ENCODE data around the gene ASIC3.
"Not testable (repeated sequence)": the region's sequence is repeated elsewhere in the genome, so short reads cannot be mapped to it uniquely, and the experiment has no call there.

ASIC3 gene

GRCh38 chr7:151047976-151048815 is at the start of gene ASIC3:
TSS of gene ASIC3 (plus strand) at chr7:151048531. CDS start at chr7:151048886, 355 bp downstream.
- DNase-seq (ENCODE audit: low read depth): no peak

DNA sequence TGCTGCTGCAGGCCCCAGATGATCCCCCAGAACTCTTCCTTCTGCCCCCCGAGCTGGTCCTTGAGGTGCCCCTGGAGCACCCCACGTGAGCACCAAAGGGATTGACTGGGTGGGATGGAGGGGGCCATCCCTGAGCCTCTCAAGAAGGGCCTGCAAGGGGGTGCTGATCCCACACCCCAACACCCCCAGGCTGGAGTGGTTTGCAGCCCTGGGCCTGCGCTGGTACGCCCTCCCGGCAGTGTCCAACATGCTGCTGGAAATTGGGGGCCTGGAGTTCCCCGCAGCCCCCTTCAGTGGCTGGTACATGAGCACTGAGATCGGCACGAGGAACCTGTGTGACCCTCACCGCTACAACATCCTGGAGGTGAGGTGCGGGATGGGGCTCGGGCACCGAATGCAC is 49.3 kb upstream of the ASIC3 start:
- DNase-seq (ENCODE audit: low read depth): no peak

GRCh38 chr7:150999497-151000230 is 48.7 kb upstream of the ASIC3 start:
- no peak for DNase-seq (ENCODE audit: low read depth)

- DNase-seq (ENCODE audit: low read depth): no peak
Observed at GRCh38 chr7:151000897-151001495, 47.3 kb upstream of the ASIC3 start.

DNA sequence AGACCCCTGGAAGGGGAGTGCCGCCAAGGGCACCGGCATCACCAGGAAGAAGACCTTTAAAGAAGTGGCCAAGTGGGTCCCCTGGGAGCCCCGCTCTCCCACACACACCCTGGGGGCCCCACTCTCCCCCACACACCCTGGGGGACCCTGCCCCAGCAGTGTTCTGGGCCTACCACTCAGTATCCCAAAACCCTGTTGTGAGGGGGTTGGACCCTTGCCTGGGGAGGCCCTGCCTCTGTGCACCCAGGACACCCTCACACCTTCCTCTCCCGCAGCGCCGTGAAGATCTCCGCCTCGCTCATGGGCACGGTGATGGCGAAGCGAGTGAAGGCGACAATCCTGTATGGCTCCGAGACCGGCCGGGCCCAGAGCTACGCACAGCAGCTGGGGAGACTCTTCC is 46.8 kb upstream of the ASIC3 start:
- no peak for DNase-seq (ENCODE audit: low read depth)

GRCh38 chr7:151003572-151003971 is 44.8 kb upstream of the ASIC3 start:
- DNase-seq (ENCODE audit: low read depth): no peak

DNA sequence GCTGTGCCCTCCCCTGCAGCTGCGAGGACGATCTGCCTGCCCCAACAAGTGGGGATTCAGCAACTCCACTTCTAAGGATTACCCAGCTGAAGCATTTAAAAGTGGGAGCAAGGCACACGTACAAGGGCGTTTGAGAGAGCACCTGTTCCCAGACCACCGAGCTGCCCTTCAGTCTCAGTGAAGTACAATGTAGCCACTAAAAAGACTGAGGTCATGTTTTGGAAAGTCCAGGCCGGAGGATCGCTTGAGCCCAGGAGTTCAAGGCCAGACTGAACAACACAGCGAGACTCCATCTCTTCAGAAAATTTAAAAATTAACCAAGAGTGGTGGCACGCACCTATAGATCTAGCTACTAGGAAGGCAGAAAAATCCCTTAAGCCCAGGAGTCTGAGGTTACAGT is 42.8 kb upstream of the ASIC3 start:
- no peak for DNase-seq (ENCODE audit: low read depth)

DNA sequence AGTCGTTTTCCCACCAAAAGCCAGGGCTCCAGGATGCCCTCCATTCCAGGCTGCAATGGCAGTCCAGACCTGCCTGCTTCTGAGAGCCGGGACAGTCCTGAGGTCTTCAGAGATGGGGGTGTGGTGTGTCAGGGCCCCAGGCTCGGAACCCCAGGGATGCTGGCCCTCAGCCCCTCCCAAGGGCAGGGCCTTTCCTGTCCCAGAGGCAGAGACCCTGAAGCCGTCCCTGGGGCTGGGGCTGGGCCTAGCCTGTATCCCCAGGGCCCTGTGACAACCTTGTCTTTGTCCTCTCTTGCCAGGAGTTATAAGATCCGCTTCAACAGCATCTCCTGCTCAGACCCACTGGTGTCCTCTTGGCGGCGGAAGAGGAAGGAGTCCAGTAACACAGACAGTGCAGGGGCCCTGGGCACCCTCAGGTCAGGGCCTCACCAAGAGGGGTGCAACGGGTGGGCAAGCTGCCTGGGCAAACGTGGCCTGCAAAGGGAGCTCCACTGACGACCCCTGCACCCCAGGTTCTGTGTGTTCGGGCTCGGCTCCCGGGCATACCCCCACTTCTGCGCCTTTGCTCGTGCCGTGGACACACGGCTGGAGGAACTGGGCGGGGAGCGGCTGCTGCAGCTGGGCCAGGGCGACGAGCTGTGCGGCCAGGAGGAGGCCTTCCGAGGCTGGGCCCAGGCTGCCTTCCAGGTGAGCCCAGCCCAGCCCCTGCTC is 41.6 kb upstream of the ASIC3 start:
- no peak for DNase-seq (ENCODE audit: low read depth)

DNA sequence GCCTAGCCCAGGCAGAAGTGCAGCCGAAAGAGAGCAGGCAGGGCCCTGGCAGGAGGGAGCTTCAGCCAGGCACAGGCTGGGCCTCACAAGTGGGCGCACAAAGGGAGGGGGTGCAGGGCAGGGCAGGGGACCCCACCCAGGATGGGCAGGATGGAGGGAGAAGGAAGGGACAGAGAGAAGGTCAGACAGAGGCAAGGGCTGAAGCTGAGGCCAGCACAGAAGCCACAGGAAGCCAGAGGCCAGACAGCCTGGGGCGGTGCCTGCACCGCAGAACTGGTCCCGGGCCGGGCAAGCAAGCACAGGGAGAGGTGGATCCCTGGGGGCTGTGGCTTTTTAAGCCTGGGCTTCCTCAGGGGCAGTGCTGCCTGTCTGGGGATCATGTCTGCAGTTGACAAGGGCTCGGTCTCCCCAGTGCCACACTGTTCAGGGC is 40.8 kb upstream of the ASIC3 start:
- no peak for DNase-seq (ENCODE audit: low read depth)

DNA sequence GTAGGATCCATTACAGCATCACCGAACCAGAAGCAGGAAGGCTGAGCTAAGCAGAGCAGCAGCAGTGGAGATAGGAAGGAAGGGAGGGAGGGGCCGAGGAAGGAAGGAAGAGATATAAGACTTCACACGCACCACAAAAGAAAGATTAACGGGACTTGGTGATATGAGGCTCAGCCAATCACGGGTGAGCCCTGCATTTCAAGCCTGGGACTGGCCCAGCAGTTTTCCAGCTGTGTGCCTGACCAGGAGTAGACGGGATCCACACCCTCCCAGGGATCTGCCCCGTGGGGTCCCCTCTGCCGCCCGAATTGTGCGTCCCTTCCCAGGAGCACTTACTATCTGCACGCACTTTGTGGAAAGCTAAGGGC is 40.2 kb upstream of the ASIC3 start:
- no peak for DNase-seq (ENCODE audit: low read depth)

DNA sequence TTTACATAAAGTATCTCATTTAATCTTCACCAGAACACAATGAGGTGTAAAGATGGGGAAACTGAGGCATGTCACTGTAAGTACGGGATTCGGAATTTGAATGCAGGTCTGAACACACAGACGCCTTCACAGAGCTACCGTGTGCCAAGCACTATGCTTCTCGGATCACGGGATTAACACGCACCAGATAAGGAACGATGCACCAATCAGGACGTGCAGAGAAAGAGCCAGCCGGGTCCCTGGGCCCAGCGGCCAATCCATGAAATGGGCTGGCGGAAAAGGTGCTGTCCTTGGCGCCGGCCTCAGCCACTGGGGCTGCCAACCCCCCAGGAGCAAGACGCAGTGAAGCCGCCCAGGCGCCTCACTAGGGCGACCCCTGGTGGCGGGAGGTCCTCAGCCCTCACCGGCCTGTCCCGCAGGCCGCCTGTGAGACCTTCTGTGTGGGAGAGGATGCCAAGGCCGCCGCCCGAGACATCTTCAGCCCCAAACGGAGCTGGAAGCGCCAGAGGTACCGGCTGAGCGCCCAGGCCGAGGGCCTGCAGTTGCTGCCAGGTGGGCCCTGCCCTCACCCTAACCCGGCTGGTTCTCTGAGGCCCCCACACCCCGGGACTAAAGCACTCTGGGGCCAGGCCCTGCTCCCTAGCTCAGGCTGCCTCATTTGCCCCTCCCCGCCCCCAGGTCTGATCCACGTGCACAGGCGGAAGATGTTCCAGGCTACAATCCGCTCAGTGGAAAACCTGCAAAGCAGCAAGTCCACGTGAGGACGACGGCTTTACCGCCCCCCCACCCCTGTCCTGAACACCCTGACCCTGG is 39.6 kb upstream of the ASIC3 start:
- peak; percentile 86 for DNase-seq (ENCODE audit: low read depth)

GRCh38 chr7:151009327-151010036 is 38.8 kb upstream of the ASIC3 start:
- DNase-seq (ENCODE audit: low read depth): no peak

GRCh38 chr7:151010037-151010306 is 38.4 kb upstream of the ASIC3 start:
- no peak for DNase-seq (ENCODE audit: low read depth)

DNA sequence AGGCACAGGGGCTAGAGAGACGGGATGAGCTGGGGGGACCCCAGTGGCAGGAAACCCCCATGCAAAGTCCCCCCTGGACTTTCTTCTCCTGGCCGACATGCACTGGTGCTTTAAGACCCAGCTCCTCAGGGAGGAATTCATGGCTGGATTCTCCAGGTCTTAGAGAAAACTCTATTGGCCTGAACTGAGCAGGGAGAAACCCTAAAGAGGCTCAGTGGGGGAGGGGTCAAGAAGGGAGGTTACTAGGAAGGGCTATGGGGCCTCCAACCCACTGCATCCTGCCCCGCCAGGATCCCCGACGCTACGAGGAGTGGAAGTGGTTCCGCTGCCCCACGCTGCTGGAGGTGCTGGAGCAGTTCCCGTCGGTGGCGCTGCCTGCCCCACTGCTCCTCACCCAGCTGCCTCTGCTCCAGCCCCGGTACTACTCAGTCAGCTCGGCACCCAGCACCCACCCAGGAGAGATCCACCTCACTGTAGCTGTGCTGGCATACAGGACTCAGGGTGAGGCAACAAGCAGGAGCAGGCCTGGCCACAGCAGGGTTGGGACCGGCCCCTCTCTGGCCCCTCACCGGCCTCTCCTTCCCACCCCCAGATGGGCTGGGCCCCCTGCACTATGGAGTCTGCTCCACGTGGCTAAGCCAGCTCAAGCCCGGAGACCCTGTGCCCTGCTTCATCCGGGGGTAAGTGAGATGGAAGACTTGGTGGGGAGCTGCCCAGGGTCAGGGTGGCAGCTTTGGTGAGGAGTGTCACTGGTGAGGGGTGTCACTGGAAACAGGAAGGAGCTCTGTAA is 37.8 kb upstream of the ASIC3 start:
- no peak for DNase-seq (ENCODE audit: low read depth)

DNA sequence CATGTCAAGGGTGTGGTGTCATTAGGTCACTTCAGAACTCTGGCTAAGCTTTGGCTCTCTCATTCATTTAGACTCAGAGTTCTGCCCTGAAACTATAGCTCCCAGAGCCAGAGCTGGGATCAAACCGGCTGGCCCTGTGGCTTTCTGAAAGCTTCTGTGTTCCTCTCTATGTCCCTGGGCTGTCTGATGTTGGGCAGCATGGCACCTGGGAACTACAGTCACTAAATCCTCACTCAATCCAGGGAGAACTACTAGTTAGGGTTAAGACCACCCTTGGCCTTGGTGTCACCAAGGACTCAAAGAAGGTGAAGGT is 37.3 kb upstream of the ASIC3 start:
- no peak for DNase-seq (ENCODE audit: low read depth)

- DNase-seq (ENCODE audit: low read depth): not testable (repeated sequence)
Observed at GRCh38 chr7:151011616-151012015, 36.7 kb upstream of the ASIC3 start.

DNA sequence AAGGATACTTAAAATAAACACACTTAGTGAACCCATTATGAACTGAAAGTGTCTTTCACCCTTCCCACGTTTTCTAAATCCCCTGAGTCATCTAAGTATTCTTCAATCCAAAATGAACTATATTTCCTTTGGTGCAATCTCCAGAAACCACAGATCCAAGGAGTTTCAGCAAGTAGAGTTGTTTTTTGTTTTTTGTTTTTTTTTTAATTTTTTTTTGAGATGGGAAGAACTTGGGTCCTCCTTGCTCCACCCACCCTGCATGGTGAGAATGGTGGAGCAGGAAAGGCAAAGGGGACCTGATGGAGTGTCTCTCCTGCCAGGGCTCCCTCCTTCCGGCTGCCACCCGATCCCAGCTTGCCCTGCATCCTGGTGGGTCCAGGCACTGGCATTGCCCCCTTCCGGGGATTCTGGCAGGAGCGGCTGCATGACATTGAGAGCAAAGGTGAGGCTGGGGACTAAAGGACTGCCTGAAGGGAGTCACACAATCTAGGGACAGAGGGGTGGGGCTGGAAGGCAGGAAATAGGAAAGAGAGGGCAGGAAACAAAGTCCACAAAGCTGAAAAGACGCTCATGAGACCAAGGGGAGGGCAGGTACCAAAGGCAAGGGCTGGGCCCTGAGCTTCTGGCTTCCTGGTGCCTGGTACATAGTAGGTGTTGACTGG is 36.2 kb upstream of the ASIC3 start:
- DNase-seq (ENCODE audit: low read depth): no peak

DNA sequence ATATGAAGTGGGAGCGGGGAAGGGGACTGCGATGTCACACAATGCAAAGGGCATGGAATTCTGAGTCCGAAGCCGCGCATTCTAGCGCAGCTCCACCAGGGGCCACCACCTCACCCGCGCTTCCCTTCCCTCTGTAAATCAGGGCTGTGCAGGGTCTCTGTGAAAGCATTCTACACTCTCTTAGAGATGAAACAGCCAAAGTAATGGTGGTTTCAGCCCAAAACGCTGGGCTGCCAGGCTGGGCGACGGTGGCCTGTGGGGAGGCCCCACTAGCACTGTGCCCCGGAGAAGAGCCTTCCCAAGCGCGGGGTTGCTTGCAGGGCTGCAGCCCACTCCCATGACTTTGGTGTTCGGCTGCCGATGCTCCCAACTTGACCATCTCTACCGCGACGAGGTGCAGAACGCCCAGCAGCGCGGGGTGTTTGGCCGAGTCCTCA is 35.4 kb upstream of the ASIC3 start:
- no peak for DNase-seq (ENCODE audit: low read depth)

DNA sequence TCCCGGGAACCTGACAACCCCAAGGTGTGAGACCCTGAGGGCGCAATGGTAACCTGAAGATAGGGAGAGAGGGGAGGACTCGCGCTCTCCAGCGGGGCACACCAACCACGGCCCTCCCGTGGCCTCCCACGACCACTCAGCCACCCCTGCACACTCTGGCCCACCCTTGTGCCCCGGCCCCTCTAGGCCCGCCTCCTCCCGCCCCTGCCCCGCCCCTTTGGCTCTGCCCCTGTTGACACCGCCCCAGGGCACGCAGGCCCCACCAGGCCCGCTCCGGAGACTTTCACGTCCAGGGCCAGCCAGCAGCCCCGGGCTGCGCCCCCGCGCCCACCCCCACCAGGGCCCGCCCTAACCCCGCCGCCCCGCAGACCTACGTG is 35.0 kb upstream of the ASIC3 start:
- DNase-seq (ENCODE audit: low read depth): no peak

Data from activated T-cell treated with anti-CD3 and anti-CD28 coated beads for 48 hours (primary cell).